Ascending aorta (tissue), 2 donors: Measurements from ENCODE around the gene ZMYM1. TPM values are rescaled to one million over a fixed set of nuclear protein-coding genes. Genes with fewer than 3 reads are reported as not detected.
A peak's percentile ranks its signal among the peaks of the same experiment; 100 is the strongest.
"Not testable (repeated sequence)": the region's sequence is repeated elsewhere in the genome, so short reads cannot be mapped to it uniquely, and the experiment has no call there.

Experiments used
- DNase-seq, 2 donors: peaks; one replicate each; pipeline ENCODE4 v3.0.0-alpha.2; 2019; ENCODE audit warnings: low spot score in 2 of 2
- H3K27ac ChIP-seq, 2 donors: fragments of 200-600 bp; sonication (generic); one replicate each; pipeline ENCODE4 v1.5.1; 2016 to 2017; ENCODE audit warnings: mild to moderate bottlenecking in 1 of 2
- H3K27me3 ChIP-seq: fragments of 200-600 bp; sonication (generic); one replicate; pipeline ENCODE4 v1.5.1; 2017
- H3K36me3 ChIP-seq, 2 donors: fragments of 200-600 bp; sonication (generic); one replicate each; pipeline ENCODE4 v1.5.1; 2016
- H3K4me1 ChIP-seq, 2 donors: fragments of 200-600 bp; sonication (generic); one replicate each; pipeline ENCODE4 v1.5.1; 2016 to 2017; ENCODE audit warnings: mild to moderate bottlenecking in 1 of 2
- H3K4me3 ChIP-seq, 2 donors: fragments of 200-600 bp; sonication (generic); one replicate each; pipeline ENCODE4 v1.5.1; 2016 to 2017; ENCODE audit warnings: mild to moderate bottlenecking in 1 of 2
- H3K9me3 ChIP-seq, 2 donors: fragments of 200-600 bp; sonication (generic); one replicate each; pipeline ENCODE4 v1.5.1; 2016
- intact Hi-C: fragments of 100-400 bp; cut with DNase I; formaldehyde crosslinking; loops from one replicate; pipeline ENCODE4 v1.15.1; 2023
- total RNA-seq: library from RNA; depleted of rRNA; stranded (reverse); fragments of >200 nt; gene quantifications from one replicate; pipeline ENCODE4 v1.1.0, GENCODE V29; 2016
- TF ChIP-seq, protein P1 (sequence below), 3 experiments: fragments of 200-600 bp in 2 of 3; fragments of 450-650 bp in 1 of 3; sonication (generic) in 2 of 3; IDR thresholded peaks; one replicate each; pipeline ENCODE4 v1.5.1; 2016 to 2019; ENCODE audit warnings: antibody characterized with exemption in 3 of 3, mild to moderate bottlenecking in 1 of 3, moderate library complexity in 1 of 3

ZMYM1 gene
- total RNA-seq, 1 donor from 2014 or later, result 4.6 TPM

DNA sequence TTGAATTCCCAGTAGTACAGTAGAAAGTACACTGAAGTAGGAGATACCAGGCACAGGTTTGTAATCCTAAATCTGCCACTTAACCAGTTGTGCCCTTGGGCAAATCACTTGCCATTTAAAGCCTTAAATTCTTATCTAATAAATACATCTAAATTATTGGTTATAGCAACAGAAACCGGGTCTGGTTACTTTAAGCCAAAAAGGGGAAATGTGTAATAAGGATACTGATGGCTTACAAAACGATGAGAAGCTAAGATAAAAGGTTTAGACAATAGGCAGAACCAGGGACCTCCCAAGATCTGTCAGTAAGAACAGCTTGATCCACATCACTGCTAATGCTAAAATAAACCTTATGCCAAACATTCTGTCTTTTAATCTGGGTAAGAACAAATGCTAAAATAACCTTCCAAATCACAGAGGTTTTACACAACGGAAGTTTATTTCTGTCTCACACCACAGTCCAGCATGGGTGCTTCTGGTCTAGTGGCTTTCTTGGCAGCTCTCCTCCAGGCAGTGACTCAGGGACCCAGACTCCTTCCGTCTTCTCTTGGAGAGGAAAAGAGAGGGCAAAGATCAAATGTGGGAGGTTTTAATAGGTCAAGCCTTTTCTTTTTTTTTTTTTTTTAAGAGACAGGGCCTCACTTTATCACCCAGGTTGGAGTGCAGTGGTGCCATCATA is 16.5 kb upstream of the ZMYM1 start:
- no peak overlapping the region for H3K4me3 ChIP-seq
- peaks cover 0 to 4% of the 10 kb centered on the region in 2 donors for H3K9me3 ChIP-seq
- DNase-seq, result no peak
- TF ChIP-seq, protein P1, sequence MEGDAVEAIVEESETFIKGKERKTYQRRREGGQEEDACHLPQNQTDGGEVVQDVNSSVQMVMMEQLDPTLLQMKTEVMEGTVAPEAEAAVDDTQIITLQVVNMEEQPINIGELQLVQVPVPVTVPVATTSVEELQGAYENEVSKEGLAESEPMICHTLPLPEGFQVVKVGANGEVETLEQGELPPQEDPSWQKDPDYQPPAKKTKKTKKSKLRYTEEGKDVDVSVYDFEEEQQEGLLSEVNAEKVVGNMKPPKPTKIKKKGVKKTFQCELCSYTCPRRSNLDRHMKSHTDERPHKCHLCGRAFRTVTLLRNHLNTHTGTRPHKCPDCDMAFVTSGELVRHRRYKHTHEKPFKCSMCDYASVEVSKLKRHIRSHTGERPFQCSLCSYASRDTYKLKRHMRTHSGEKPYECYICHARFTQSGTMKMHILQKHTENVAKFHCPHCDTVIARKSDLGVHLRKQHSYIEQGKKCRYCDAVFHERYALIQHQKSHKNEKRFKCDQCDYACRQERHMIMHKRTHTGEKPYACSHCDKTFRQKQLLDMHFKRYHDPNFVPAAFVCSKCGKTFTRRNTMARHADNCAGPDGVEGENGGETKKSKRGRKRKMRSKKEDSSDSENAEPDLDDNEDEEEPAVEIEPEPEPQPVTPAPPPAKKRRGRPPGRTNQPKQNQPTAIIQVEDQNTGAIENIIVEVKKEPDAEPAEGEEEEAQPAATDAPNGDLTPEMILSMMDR (IDR thresholded peaks at IDR 0.05), result no peak
- H3K36me3 ChIP-seq, result no peaks in the 10 kb centered on the region
- no peaks in the 10 kb centered on the region for H3K4me1 ChIP-seq
- intact Hi-C loops, result no loop called here
- no peaks in the 10 kb centered on the region for H3K27me3 ChIP-seq
- H3K27ac ChIP-seq, result no peak overlapping the region

DNA sequence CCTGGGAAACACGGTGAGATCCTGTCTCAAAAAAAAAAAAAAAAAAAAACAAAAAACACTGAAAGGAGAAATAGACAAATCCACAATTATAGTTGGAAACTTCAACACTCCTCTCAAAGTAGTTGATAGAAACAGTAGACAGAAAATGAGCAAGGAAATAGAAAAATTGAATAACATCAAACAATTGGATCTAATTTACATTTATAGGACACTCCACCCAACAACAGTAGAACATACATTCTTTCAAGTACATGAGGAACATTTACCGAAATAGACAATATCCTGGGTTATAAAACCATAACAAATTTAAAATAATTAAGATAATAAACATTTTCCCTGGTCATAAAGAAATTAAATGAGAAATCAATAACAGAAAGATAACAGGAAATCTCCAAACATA is 14.9 kb upstream of the ZMYM1 start:
- TF ChIP-seq, protein P1 (IDR thresholded peaks at IDR 0.05), result no peak
- intact Hi-C loops, result no loop called here
- H3K36me3 ChIP-seq, result no peaks in the 10 kb centered on the region
- no peak for DNase-seq
- H3K4me1 ChIP-seq, result no peaks in the 10 kb centered on the region
- H3K27me3 ChIP-seq, result no peaks in the 10 kb centered on the region
- no peak overlapping the region for H3K4me3 ChIP-seq
- no peak overlapping the region for H3K27ac ChIP-seq
- H3K9me3 ChIP-seq, result peaks cover 0 to 4% of the 10 kb centered on the region in 2 donors

DNA sequence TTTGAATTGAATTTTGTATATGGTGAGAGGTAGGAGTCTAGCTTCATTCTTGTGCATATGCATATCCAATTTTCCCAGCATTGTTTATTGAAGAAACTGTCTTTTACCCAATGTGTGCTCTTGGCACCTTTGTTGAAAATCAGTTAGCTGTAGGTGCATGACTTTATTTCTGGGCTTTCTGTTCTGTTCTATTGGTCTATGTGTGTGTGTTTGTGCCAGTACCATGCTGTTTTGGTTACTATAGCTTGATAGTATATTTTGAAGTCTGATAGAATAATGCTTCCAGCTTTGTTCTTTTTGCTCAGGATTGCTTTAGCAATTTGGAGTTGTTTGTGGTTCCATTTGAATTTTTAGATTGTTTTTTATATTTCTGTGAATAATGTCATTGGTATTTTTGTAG is 9.4 kb upstream of the ZMYM1 start:
- intact Hi-C loops, result no loop called here
- no peaks in the 10 kb centered on the region for H3K4me1 ChIP-seq

DNA sequence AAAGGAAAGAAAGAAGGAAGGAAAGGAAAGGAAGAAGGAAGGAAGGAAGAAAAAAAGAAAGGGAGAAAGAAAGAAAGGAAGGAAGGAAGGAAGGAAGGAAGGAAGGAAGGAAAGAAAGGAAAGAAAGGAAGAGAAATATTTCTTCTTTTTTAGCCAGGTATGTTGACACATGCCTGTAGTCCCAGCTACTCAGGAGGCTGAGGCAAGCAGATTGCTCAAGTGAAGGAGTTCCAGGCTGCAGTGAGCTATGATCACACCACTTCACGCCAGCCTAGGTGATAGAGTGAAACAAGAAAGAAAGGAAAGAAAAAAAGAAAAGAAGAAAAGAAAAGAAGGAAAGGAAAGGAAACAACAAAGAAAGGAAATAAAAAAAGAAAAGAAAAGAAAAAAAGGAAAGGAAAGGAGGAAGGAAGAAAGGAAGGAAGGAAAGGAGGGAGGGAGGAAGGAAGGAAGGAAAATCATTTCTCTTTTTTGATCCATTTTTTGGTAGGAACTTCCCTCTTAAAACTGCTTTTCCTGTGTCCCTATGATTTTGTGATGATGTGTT is 5.8 kb upstream of the ZMYM1 start:
- H3K9me3 ChIP-seq, result peaks cover 0 to 6% of the 10 kb centered on the region in 2 donors
- no peaks in the 10 kb centered on the region for H3K4me1 ChIP-seq
- TF ChIP-seq, protein P1 (IDR thresholded peaks at IDR 0.05), result no peak
- no peaks in the 10 kb centered on the region for H3K36me3 ChIP-seq
- H3K4me3 ChIP-seq, result no peak overlapping the region
- no peak for DNase-seq
- intact Hi-C loops, result no loop called here
- no peaks in the 10 kb centered on the region for H3K27me3 ChIP-seq
- H3K27ac ChIP-seq, result no peak overlapping the region

More for the DNA sequence above, 9.4 kb upstream of the ZMYM1 start:
- TF ChIP-seq, protein P1 (IDR thresholded peaks at IDR 0.05), result no peak
- no peak for DNase-seq
- Histone ChIP-seq H3K27ac (no peak overlapping the region), H3K4me3 (no peak overlapping the region), H3K27me3 (no peaks in the 10 kb centered on the region), H3K9me3 (peaks cover 0 to 6% of the 10 kb centered on the region in 2 donors), H3K36me3 (no peaks in the 10 kb centered on the region)

DNA sequence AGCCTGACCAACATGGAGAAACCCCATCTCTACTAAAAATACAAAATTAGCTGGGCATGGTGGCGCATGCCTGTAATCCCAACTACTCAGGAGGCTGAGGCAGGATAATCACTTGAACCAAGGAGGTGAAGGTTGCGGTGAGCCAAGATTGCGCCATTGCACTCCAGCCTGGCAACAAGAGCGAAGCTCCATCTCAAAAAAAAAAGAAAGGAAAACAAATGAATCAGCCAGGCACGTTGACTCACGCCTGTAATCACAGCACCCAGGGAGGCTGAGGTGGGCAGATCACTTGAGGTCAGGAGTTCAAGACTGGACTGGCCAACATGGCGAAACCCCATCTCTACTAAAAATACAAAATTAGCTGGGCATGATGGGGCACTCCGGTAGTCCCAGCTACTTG is 2.8 kb upstream of the ZMYM1 start:
- H3K27ac ChIP-seq, H3K4me1 ChIP-seq, DNase-seq, H3K27me3 ChIP-seq, H3K36me3 ChIP-seq, H3K4me3 ChIP-seq, H3K9me3 ChIP-seq, intact Hi-C loops: not testable (repeated sequence)

DNA sequence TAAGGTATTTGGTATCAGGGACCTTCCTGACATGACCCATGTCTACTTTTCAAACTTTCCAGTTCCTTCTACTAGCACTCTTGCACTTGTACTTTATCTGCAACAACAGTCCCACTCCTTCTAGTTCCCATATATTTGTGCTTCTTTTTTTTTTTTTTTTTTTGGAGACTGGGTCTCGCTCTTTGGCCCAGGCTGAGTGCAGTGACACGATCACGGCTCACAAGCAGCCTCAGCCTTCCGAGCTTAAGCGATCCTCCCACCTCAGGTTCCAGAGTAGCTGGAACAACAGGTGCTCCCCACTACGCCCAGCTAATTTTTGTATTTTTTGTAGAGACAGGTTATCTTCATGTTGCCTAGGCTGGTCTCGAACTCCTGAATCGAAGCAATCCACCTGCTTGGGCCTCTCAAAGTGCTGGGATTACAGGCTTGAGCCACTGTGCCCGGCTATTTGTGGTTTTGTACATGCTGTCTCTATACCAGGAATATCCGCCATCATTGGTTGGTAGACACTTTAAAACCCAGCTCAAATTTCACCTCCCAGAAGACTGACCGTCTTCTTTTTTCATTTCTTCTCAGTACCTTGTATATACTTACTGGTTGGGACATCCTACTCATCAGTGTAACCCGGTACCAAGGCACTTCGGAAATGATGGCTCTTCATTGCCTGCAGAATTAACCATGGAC is 1.1 kb downstream of the ZMYM1 start:
- intact Hi-C loops, result no loop called here
- no peaks in the 10 kb centered on the region for H3K27me3 ChIP-seq
- peak overlapping the region; percentile 85 to 94 for H3K27ac ChIP-seq
- H3K9me3 ChIP-seq, result no peaks in the 10 kb centered on the region
- peaks cover 0 to 3% of the 10 kb centered on the region in 2 donors for H3K36me3 ChIP-seq
- TF ChIP-seq, protein P1 (IDR thresholded peaks at IDR 0.05), result no peak
- DNase-seq, result no peak
- H3K4me3 ChIP-seq, result peak overlapping the region; percentile 74 to 77
- H3K4me1 ChIP-seq, result peaks cover 0 to 5% of the 10 kb centered on the region in 2 donors
